GM19468 (cell line): ENCODE measurements around the gene TENM4.

Experiments
- ATAC-seq: cut with Tn5 transposase; IDR thresholded peaks from one replicate; pipeline ENCODE4 v1.9.1; 2021; ENCODE audit warnings: mild to moderate bottlenecking, moderate library complexity, moderate number of reproducible peaks; ENCODE audit not compliant: unreplicated experiment; ENCODE audit errors: extremely low read depth

TENM4 gene

GRCh38 chr11:78972177-78972576 is 468.7 kb downstream of the TENM4 start:
- no peak for ATAC-seq

GRCh38 chr11:78967811-78968210 is 473.0 kb downstream of the TENM4 start:
- ATAC-seq, result no peak

- ATAC-seq, result no peak
These were observed 475.4 kb downstream of the TENM4 start for GRCh38 chr11:78965432-78965831.

- no peak for ATAC-seq
These were observed 478.7 kb downstream of the TENM4 start for GRCh38 chr11:78961937-78962701.

- ATAC-seq, result no peak
These were observed 479.6 kb downstream of the TENM4 start for GRCh38 chr11:78961247-78961646.

GRCh38 chr11:78958444-78958843 is 482.4 kb downstream of the TENM4 start:
- ATAC-seq, result no peak

GRCh38 chr11:78957476-78958245 is 483.2 kb downstream of the TENM4 start:
- ATAC-seq, result no peak

- ATAC-seq, result no peak
These were observed 486.1 kb downstream of the TENM4 start for GRCh38 chr11:78954696-78955095.

- ATAC-seq, result no peak
These were observed 486.6 kb downstream of the TENM4 start for GRCh38 chr11:78954261-78954660.

- ATAC-seq, result no peak
These were observed 487.9 kb downstream of the TENM4 start for GRCh38 chr11:78952890-78953289.

- no peak for ATAC-seq
These were observed 488.7 kb downstream of the TENM4 start for GRCh38 chr11:78952175-78952574.

GRCh38 chr11:78949976-78950690 is 490.7 kb downstream of the TENM4 start:
- no peak for ATAC-seq

GRCh38 chr11:78946945-78947902 is 493.6 kb downstream of the TENM4 start:
- no peak for ATAC-seq

GRCh38 chr11:78943841-78944240 is 497.0 kb downstream of the TENM4 start:
- no peak for ATAC-seq

- no peak for ATAC-seq
These were observed 497.7 kb downstream of the TENM4 start for GRCh38 chr11:78943154-78943553.

GRCh38 chr11:78941226-78941851 is 499.5 kb downstream of the TENM4 start:
- ATAC-seq, result no peak

- ATAC-seq, result no peak
These were observed 500.2 kb downstream of the TENM4 start for GRCh38 chr11:78940500-78941225.

- no peak for ATAC-seq
These were observed 501.9 kb downstream of the TENM4 start for GRCh38 chr11:78938971-78939370.

GRCh38 chr11:78938036-78938435 is 502.8 kb downstream of the TENM4 start:
- no peak for ATAC-seq
